ENCODE measurements around the gene APBB2. TPM values are rescaled to one million over a fixed set of nuclear protein-coding genes. Genes with fewer than 3 reads are reported as not detected.
"Not testable (repeated sequence)": the region's sequence is repeated elsewhere in the genome, so short reads cannot be mapped to it uniquely, and the experiment has no call there.

The APBB2 gene
- total and polyA plus RNA-seq, 8 donors, result 42.5 to 94.8 (median 53.8) TPM

- Histone ChIP-seq H3K9me3 (no peaks in the 10 kb centered on the region), H3K36me3 (no peaks in the 10 kb centered on the region), H3K27me3 (no peaks in the 10 kb centered on the region), H3K4me3 (no peak overlapping the region), H3K27ac (no peak overlapping the region), H3K4me1 (peaks cover 0 to 44% of the 10 kb centered on the region in 2 donors)
- ATAC-seq (peak; percentile 50), DNase-seq (no peak)
- intact Hi-C loops (cut with DNase I), result no loop called here
- no peak for TF ChIP-seq CTCF (IDR thresholded peaks at IDR 0.05)
Observed at GRCh38 chr4:40995850-40996249, 218.5 kb downstream of the APBB2 start.

GRCh38 chr4:40994321-40994720 is 220.0 kb downstream of the APBB2 start:
- peaks cover 0 to 43% of the 10 kb centered on the region in 2 donors for H3K4me1 ChIP-seq
- H3K9me3 ChIP-seq; DNase-seq; ATAC-seq; H3K27me3 ChIP-seq; H3K27ac ChIP-seq; intact Hi-C loops (cut with DNase I); H3K4me3 ChIP-seq; H3K36me3 ChIP-seq: not testable (repeated sequence)

GRCh38 chr4:40993296-40993693 is 221.0 kb downstream of the APBB2 start:
- Histone ChIP-seq H3K4me1 (peaks cover 0 to 35% of the 10 kb centered on the region in 2 donors), H3K27ac (peak overlapping the region in 1 of 2 donors; percentile 69)
- intact Hi-C loops (cut with DNase I); H3K36me3 ChIP-seq; H3K4me3 ChIP-seq; DNase-seq; ATAC-seq; H3K27me3 ChIP-seq; H3K9me3 ChIP-seq: not testable (repeated sequence)

GRCh38 chr4:40992472-40993295 is 221.7 kb downstream of the APBB2 start:
- intact Hi-C loops (cut with DNase I), result no loop called here
- Histone ChIP-seq H3K36me3 (no peaks in the 10 kb centered on the region), H3K4me1 (peaks cover 0 to 30% of the 10 kb centered on the region in 2 donors), H3K4me3 (no peak overlapping the region), H3K9me3 (no peaks in the 10 kb centered on the region), H3K27me3 (no peaks in the 10 kb centered on the region), H3K27ac (peak overlapping the region in 1 of 2 donors; percentile 69)
- TF ChIP-seq CTCF (IDR thresholded peaks at IDR 0.05), result no peak
- peak; percentile 39 for ATAC-seq
- DNase-seq, result peak in 2 of 4 donors; percentile 19 to 68

- H3K27me3 ChIP-seq, result no peaks in the 10 kb centered on the region
- TF ChIP-seq CTCF (IDR thresholded peaks at IDR 0.05), result no peak
- intact Hi-C loops (cut with DNase I), result no loop called here
- no peak for DNase-seq
- H3K36me3 ChIP-seq, result no peaks in the 10 kb centered on the region
- H3K9me3 ChIP-seq, result no peaks in the 10 kb centered on the region
- H3K4me1 ChIP-seq, result peaks cover 0 to 30% of the 10 kb centered on the region in 2 donors
- H3K4me3 ChIP-seq, result no peak overlapping the region
- no peak overlapping the region for H3K27ac ChIP-seq
- ATAC-seq, result no peak
Observed at GRCh38 chr4:40991908-40992307, 222.4 kb downstream of the APBB2 start.

GRCh38 chr4:40990899-40991265 is 223.5 kb downstream of the APBB2 start:
- peaks cover 0 to 30% of the 10 kb centered on the region in 2 donors for H3K4me1 ChIP-seq
- no peaks in the 10 kb centered on the region for H3K9me3 ChIP-seq
- ATAC-seq, result no peak
- no peak for TF ChIP-seq CTCF (IDR thresholded peaks at IDR 0.05)
- no peak for DNase-seq
- intact Hi-C loops (cut with DNase I), result no loop called here
- peak overlapping the region in 1 of 2 donors; percentile 10 for H3K27ac ChIP-seq
- no peaks in the 10 kb centered on the region for H3K36me3 ChIP-seq
- H3K27me3 ChIP-seq, result no peaks in the 10 kb centered on the region
- H3K4me3 ChIP-seq, result no peak overlapping the region
